COLO829 (cell line): ENCODE data around the gene MBOAT2.
"Not testable (repeated sequence)": the region's sequence is repeated elsewhere in the genome, so short reads cannot be mapped to it uniquely, and the experiment has no call there.

ENCODE experiments used
- DNase-seq: peaks from one replicate; pipeline ENCODE4 v3.0.0; 2012; ENCODE audit warnings: low spot score

MBOAT2 gene

DNA sequence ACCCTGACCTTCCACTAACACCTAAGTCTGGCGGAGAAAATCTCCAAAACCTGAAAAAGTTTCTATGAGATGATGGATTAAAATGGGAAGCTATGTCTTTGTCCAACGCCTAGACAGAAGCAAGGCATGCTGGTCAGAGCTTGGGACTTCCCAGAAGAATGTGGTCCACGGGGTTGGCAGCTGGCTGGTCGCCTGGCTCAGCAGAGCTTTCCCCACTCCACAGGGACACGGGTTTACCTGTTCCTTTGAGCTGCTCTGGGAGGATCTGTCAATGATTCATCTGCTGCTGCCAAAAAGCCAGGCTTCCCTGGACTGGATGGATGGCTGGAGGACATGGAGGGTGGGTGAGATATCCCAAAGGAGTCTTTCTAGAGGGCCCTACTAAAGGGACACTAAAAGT, 10.8 kb downstream of the MBOAT2 start:
- no peak for DNase-seq

DNA sequence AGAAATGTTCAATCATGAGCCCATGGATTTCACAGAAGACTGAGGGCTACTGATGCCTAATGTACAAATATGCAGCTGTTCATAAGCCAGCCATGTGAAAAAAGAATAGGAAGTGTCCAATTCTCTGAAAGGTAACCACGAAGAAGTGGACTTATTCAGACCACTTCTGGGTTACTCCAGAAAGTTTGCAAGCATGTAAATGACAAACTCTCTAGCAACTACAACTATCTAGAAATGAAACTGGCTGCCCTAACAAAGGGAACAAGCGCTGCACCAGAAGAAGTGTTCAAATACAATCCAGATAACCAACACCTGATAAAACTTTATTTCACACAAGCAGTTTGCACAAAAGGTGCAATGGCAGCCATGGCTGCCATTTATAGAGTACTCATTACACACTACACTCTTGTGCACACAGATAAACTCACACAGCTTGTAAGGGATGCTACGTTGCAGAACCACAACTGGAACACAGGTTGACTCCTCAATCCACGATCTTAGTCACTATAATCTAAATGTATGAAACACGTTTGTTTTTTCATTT, 13.9 kb downstream of the MBOAT2 start:
- DNase-seq: no peak

DNA sequence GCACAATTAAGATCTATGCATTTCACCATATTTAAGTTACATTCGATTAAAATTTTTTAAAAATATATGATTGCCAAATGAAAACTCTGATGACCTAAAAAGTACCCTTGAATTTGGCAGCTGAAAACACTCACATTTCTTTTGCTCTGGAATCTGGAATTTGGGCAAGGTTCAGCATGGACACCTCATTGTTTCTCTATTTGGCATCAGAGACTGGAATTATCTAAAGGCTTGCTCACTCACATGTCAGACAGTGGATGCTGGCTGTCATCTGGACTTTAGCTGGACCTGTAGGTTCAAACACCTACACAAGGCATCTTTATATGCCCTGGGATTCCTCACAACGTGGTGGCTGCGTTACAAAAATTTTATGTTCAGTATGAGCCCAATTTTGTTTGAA, 16.1 kb downstream of the MBOAT2 start:
- no peak for DNase-seq

DNA sequence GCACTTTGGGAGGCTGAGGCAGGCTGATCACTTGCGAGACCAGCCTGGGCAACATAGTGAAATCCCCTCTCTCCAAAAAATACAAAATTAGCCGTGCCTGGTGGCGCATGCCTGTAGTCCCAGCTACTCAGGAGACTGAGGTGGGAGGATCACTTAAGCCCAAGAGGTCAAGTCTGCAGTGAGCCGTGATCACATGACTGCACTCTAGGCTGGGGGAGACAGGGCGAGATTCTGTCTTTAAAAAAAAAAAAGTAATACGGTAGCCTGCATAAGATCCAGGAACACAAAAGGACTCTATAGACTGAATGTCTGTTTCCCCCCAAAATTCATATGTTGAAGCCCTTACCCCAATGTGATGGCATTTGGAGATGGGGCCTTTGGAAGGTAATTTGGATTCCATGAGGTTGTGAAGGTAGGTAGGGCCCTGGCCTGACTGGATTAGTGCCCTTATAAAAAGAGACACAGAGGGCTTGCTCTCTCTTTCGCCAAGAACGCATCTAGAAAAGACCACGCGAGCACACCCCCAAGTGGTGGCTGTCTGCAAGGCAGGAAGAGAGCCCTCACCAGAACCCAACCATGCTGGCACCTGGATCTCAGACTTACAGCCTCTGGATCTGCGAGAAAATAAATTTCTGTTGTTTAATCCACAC, 17.0 kb downstream of the MBOAT2 start:
- no peak for DNase-seq

DNA sequence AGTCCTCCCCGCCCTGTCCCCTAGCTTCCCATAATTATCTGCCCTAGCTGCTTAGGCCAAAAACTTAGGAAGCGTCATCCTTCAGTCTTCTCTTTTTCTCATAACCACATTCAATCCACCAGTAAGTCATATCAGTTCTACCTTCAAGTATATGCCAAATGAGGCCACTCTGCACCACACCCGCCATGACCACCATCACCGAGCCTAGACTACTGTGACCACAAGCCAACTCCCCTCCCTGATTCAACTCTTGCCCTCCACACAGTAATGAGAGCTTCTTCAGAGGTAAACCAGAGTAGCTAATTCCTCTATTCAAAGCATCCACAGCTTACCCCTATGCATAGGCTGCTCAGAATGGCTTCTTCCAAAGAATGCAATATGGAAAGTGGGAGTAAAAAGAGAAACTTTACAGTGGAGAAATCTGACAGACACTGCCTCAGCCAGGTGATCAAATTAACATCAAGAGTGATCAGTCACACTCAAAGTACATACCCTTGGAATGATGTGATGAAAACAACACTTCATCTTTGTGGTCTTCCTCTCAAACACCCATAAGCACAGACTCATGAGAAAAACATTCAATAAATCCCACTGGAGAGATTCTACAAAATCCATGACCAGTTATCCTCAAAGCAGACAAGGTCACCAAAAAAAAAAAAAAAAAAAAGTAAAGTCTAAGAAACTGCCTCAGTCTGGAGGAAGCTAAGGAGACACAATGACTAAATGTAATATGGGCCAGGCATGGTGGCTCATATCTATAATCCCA, 17.7 kb downstream of the MBOAT2 start:
- no peak for DNase-seq

DNA sequence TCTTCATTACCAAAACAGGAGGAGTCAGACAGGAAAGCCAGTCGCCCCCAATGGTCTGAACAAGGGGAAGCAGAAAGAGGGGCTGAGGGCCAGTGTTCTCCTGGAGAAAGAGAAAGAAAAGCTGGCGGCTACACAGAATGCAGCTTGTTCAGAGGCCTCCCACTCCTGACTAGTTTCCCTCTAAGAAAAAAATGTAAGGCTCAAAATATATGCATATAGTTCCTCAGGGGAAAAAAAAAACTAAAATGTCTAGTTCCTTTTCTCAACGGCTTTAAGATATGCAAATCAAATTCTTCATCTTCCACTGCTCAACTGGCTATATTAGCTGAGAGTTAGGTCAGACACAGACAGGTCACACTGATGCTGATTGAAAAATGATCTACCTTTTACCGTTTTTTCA, 18.6 kb downstream of the MBOAT2 start:
- no peak for DNase-seq

DNA sequence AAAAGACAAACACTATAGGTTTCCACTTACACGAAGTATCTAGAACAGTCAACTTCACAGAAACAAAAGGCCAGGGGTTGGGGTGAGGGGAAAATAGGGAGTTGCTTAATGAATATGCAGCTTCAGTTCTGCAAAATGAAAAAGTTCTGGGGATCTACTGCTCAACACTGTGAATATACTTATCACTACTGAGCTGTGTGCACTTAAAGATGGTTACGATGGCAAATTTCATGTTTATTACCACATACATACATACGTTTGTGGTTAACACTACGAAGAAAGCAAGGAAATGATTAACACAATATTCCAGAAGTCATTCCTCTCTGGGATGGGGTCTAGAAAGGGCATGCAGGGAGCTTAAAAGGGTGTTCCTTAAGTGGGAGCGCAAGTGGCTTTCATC, 19.3 kb downstream of the MBOAT2 start:
- DNase-seq: no peak

DNA sequence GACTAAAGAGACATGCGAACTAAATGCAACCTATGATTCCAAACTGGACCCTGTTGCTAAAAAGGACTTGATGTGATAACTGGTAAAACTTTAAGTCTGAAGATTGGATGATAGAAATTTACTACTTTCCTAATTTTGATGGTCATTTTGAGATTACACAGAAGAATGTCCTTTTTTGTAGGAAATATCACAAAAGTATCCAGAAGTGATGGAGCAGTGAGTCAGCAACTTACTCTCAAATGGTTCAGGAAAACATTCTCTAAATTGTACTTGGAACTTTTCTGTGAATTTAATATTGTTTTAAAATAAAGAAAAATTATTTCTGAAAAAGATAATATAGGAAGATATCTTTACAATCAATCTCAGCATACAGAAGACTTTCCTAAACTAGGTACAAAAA, 19.9 kb downstream of the MBOAT2 start:
- DNase-seq: no peak

DNA sequence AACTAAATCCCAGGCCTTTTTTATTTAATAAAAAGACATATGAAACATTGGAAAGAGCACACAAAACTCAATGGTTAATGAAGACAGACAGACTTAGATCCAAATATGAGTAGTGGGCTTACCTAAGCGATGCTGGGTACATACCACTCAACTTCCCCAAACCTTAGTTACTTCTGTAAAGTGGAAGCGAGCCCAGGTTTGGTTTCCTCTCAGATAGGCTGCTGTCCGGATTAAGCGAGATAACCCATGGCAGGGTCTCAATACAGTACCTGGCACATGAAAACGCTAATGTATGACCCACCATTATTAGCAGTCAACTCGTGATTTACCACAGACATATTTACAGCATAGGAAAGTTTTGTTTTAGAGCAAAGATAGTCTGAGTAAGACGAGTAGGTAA, 21.6 kb downstream of the MBOAT2 start:
- no peak for DNase-seq

DNA sequence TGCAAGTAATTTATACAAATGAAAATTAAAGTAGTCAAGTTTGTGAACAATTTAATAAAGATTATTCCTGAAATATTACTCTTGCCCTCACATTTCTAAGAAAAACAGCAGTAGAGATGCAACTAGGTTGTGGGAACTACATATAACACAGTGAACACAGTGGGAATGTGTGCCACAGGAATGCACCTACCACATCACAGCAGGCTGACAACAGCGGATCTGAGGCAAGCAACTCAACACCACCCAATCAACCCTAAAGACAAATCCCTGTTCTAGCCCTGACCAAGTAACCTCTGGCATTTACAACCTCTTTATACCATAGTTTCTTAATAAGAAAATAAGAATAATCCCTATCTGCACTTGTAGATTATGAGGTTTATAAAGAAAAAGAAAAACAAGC, 23.4 kb downstream of the MBOAT2 start:
- DNase-seq: no peak

DNA sequence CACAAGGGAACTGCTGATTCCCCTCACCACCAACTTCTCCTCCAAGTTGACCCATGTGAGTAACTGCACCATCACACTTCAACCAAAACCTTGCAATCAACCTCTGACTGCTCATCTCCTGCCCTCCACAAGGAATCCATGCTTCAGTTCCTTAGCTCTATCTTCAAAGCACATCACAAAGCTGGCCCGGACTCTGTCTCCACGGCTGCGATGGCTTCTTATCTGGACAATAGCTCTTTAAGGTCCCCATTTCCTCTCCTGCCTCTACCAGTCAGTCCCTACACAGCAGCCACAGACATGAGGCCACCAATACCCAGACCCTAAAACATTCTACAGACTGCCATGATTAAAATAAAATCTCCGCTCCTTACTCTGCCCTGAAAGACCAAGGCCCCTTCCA, 25.7 kb downstream of the MBOAT2 start:
- no peak for DNase-seq

DNA sequence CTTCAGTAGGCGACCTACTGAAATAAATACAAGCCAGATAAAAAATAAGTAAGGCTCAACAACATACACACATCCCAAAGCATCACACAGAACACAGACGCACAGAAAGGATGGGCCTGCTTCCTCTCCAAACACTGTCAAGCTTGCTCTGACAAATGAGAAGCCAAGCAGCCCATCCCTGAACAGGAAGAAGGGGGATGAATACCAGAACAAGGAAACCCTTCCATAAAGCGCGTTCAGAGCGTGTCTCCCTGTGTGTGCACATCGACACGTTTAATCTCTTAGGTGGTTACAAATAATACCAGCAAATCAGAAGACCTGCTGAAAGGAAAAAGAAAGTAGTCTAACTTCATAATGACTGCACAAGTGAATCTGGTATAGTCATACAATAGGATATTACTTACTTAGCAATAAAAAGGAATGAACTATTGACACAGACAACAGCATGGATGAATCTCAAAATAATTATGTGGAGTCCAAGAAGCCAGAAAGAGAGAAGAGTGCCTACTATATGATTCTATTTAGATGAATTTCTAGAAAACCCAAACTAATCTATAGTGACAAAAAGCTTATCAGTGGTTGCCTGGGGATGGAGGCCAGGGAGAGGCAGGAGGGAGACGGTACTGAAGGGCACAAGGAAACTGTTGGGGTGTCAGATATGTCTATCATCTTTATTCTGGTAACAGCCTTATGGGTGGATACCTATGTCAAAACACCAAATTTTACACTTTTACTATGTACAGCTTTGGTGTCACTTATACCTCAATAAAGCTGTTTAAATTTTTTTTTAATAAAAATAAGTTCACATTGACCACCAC, 26.8 kb downstream of the MBOAT2 start:
- no peak for DNase-seq

DNA sequence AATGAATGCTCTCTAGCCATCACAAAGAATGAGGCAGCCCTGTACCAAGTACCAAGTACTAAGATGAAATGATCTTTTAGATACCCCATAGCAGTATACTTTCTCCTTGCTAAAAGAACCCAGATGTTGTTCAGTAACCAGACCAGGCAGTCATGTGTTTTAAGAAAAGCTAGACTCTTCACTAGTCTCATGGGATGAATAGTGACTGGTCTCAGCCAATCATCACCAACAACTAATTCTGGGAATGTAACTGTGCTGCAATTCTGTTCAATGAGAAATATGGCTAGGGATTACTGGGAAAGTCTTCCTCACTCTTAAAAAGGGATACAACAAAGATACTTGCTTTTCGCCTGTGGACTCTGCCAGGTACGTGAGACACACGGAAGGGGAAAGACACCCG, 29.5 kb downstream of the MBOAT2 start:
- no peak for DNase-seq

DNA sequence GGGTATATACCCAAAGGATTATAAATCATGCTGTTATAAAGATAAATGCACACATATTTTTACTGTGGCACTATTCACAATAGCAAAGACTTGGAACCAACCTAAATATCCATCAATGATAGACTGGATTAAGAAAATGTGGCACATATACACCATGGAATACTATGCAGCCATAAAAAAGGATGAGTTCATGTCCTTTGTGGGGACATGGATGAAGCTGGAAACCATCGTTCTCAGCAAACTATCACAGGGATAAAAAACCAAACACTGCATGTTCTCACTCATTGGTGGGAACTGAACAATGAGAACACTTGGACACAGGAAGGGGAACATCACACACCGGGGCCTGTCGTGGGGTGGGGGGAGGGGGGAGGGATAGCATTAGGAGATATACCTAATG, 30.5 kb downstream of the MBOAT2 start:
- DNase-seq: not testable (repeated sequence)

DNA sequence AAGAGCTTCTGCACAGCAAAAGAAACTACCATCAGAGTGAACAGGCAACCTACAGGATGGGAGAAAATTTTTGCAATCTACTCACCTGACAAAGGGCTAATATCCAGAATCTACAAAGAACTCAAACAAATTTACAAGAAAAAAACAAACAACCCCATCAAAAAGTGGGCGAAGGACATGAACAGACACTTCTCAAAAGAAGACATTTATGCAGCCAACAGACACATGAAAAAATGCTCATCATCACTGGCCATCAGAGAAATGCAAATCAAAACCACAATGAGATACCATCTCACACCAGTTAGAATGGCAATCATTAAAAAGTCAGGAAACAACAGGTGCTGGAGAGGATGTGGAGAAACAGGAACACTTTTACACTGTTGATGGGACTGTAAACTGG, 30.9 kb downstream of the MBOAT2 start:
- not testable (repeated sequence) for DNase-seq

DNA sequence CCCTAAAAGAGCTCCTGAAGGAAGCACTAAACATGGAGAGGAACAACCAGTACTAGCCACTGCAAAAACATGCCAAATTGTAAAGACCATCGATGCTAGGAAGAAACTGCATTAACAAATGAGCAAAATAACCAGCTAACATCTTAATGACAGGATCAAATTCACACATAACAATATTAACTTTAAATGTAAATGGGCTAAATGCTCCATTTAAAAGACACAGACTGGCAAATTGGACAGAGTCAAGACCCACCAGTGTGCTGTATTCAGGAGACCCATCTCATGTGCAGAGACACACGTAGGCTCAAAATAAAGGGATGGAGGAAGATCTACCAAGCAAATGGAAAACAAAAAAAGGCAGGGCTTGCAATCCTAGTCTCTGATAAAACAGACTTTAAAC, 34.1 kb downstream of the MBOAT2 start:
- not testable (repeated sequence) for DNase-seq

DNA sequence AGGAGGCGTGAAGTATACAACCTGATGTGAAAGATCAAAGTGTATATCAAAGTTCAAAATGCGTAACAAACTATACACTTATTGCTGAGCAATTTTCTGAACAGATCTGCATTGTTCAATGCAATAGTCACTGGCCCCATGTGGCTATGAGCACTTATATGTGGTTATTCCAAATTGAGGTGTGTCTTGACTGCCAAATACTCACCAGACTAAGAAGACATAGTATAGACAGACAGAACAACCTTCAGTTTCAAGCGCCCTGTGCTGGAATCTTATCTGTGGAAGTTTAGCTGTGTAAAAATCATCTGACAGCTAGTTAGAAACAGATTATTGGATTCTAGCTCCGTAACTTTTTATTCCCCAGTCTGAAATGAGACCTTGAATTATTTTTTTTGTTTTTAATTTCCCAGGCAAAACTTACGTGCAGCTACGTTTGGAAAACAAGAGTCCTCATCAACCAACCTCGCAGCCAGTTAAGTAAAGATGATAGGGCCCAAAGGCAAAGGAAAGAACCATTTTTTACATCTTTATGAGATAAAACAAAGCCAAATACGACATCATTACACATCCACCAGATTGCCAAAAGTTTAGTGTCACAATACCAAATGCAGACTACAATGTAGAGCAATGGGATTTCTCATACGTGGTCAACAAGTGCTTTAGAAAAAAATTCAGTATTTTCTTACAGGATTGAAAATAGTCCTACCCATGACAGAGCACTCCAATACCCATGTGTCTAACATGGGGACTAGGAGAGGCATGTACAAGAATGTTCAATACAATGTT, 37.2 kb downstream of the MBOAT2 start:
- DNase-seq: no peak

DNA sequence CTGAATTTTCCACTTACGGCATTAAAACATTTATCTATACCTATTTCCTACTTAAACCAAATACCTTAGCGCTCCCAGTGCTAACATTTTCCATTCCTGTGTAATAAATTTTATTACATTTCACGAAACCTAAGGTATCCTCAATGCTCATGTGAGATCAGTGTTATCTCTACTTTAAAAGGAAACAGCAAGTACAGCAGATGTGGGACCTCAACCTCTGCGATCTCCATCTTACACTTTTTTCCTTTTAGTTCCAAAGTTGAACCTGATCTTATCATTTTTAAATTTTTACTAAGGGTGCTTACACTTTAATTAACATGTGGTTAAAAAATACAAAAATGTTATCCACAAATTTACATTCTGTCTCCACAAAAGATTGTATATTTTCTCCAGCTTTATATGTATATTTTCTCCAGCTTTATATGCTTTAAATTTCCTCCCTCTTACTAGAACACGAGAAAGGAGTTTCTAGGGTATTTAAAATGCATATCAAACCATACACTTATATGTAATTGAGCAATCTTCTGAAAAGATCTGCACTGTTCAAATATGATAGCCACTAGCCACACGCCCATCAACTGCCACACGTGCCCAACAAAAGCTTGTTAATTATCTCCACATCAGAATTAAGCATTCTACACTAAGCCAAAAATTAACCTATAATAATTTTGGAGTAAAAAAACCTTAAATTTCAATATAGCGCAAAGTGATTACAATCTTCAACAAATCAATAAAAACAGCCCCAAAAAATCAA, 38.1 kb downstream of the MBOAT2 start:
- no peak for DNase-seq

DNA sequence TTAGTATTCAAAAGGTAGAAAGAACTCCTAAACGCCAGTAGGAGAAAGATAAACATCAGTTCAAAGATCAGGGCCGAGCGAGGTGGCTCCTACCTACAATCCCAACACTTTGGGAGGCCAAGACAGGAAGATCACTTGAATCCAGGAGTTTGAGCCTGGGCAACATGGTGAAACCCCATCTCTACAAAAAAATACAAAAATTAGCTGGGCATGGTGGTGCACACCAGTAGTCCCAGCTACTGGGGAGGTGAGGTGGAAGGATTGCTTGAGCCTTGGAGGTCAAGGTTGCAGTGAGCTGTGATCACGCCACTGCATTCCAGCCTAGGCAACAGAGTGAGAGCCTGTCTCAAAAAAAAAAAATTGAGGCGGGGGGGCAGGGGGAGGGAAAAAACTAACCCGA, 40.6 kb downstream of the MBOAT2 start:
- DNase-seq: no peak

DNA sequence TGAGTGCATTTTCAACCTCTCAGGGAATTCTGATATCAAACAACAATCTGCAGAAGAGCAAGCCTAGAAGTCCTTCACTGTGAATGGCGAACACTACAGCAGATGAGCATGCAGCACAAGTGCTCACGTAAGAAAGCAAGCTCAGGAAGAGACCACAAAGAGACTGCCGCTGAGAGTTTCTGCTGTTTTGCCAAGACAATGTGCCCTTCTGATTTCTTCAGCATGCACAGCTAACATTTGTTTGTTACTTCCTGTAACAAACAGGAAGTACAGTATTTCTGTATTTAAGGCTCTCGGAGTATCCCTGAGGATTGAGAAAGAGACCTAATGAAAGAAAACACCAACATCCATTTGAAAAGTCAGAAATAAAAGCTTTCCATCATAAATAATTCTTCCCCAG, 45.9 kb downstream of the MBOAT2 start:
- DNase-seq: no peak

DNA sequence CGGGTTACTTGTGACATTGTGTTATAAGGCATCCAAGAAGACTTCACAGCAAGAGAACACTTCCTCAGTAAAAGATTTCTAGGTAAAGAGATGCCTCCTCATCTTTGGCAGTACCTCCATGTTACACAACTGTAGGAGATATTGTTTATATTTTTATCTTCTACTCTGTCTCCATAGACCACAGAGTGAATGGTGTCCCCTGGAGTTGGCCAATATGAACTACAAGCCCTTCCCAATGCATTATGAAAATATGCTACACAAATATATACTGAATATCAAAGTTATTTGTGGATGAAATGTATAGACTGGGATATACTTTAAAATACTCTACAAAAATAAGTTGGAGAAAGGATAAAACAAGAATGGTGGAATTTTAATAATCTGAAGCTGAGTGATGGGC, 46.7 kb downstream of the MBOAT2 start:
- DNase-seq: no peak
